Embryonic facial prominence (tissue), 1 donor: Measurements from ENCODE around the gene DLX3.

Experiments
- DNase-seq: peaks from one replicate; pipeline ENCODE4 v3.0.0-alpha.2; 2016; ENCODE audit errors: extremely low spot score

DLX3 gene

DNA sequence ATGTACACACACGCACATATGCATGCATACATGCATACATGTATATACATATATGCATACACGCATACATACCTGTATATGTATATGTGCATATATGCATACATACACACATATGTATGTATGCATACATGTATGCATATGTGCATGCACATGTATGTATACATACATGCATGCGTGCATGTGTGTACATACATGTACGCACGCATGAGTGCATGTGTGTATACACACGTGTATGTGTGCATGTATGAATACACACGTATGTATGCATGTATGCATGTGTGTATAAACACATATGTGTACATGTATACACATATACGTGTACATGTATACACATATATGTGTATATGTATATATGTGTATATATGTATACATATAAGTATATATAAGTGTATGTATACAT lies 28.5 kb upstream of the DLX3 start:
- no peak for DNase-seq

DNA sequence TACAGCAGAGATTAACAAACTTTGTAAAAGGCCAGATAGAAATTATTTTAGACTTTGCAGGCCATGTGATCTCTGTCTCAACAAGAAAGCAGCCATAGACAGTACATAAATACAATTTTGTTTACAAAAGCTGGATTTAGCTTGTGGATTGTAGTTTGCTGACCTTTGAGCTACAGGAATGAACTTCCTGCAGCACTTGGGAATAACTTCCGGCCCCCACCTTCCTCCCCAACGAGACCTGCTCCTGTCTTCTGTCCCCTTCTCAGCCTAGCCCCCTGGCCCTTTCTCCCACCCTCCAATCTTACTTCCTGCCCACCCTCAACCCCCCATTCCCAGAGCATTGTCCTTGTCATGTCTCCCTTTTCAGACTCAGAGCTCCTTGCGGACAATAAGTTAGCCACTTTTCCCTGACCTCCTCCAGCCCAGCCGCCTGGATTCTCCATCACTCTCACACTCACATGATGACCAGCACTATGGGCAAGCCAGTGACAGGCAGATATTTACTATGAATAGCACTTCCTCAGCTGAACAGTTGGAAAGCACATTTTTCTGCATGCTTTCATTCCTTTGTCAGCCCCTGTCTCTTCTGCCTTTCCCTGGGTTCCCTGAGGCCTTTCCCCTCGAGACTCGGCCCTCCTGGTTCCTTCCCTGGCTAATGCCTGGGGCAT lies 27.6 kb upstream of the DLX3 start:
- DNase-seq, result no peak

DNA sequence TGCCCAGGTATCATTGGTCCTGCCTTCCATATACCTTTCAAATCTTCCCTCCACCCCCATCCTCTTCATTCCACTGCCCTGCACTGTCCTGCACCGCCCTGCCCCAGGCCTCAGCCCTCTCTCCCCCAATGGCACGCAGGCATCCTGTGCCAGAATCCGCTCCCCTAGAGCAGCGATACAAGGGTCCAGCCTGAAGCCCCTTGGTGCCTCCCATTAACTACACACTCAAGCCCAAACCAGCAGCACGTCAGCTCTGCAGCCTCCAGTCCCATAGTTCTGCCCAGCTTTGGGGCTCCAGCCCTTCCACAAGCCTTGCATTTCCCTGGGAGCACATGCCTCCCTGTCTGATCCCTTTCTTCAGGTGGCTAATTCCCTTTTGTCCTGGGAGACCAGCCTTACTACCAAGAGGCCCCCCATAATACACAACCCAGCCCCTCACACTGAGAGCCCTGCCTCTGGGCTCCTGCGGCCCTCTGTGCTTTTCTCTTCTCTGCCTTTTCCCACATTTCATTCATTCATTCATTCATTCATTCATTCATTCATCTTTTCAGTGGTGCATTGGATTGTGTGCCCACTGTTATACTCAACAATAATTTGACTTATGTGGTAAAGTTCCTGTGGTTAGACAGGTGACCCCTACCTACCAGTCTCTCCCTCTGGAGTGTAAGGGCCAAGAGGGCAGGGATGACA lies 26.8 kb upstream of the DLX3 start:
- no peak for DNase-seq

DNA sequence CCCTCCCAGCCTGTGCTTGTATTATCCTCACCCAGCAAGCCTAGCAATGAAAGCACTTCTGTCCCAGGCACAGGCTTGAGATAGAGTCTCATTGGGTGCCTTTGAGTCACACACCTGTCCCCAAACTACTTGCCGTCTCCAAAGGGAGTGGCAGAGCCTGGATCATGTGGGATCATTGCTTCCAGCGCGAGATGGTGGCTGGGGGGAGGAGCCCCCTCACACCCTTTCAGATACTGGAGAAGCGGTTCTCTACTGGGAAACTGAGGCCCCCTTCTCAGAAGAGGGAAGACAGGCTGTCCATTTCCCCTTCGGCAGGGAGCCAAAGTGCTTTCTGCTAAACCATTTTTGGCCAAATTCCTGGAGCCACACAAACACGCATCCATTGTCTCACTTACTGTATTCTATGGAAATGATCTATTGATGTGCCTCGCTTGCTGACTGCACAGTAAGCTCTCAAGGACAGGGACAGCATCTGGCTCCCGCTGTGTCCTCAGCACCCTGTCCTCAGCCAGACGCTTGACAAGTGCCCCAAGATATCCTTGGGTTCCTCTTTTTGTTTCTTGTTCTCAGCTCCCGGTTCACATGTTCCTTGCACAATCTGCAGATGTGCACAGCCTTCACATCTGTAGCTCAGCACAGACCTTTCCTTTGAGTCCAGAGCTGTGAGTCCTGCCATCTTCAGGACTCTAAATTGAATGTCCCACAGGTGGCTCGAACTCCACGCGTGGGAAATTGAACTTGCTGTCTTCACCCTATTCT lies 26.0 kb upstream of the DLX3 start:
- no peak for DNase-seq

DNA sequence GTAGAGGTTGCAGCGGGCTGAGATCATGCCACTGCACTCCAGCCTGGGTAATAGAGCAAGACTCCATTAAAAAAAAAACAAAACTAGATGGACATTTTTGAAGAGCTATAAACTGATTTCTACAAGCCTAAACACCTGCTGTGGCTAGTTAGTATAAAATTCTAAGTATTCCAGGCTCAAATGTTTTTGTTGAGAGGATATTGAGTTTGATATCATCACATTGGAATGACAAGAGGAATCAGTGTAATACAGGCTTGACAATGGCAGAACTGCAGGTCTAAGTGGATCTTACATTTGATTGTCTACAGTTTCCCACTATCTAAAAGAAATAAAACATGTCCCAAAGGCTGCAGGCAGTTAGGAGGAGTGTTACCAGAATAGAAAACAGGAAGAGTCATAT lies 23.9 kb upstream of the DLX3 start:
- DNase-seq, result no peak

DNA sequence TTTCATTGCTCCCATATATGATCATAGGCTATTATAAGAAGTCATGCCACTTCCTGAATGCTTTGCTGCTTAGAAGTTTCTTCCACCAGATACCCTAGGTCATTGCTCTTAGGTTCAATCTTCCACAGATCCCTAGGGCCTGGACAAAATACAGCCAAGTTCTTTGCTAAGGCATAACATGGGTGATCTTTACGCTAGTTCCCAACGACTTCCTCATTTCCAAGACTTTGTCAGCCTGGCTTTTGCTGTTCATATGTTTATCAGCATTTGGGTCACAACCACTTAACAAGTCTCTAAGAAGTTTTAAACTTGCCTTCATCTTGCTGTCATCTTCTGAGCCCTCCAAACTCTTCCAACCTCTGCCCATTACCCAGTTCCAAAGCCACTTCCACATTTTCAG lies 20.1 kb upstream of the DLX3 start:
- DNase-seq, result no peak

DNA sequence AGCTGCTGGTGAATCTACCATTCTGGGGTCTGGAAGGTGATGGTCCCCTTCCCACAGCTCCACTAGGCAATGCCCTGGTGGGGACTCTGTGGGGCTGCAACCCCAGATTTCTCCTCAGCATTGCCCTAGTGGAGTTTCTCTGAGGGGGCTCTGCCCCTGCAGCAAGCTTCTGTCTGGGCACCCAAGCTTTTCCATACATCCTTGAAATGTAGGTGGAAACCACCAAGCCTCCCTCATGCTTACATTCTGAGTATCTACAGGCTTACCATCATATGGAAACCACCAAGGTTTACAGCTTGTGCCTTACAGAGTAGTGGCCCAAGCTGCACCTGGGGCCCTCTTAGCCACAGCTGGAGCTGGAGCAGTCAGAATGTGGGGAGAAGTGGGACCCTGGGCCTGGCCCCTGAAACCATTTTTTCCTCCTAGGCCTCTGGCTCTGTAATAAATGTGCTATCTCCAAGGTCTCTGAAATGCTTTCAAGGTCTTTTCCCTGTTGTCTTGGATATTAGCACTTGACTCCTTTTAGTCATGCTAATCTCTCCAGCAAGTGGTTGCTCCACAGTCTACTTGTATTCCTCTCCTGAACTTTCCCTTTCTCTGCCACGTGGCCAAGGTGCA lies 19.6 kb upstream of the DLX3 start:
- no peak for DNase-seq

DNA sequence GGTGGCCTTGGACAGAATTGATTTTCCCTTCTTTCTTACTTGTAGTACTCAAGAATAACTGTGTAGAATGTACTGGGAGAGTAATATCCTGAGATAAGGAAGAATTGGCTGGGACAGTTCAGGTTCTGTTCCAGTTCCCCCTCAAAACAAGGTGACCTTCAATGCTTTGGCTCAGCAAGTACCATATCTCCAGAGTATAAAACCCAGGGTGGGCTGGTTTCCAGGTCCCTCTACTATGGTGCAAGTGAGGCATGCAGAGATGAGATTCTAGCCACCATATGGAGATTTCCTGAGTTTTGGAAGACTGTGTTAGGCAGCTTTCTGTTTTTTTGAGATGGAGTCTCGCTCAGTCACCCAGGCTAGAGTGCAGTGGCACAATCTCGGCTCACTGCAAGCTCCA lies 18.1 kb upstream of the DLX3 start:
- DNase-seq, result no peak

DNA sequence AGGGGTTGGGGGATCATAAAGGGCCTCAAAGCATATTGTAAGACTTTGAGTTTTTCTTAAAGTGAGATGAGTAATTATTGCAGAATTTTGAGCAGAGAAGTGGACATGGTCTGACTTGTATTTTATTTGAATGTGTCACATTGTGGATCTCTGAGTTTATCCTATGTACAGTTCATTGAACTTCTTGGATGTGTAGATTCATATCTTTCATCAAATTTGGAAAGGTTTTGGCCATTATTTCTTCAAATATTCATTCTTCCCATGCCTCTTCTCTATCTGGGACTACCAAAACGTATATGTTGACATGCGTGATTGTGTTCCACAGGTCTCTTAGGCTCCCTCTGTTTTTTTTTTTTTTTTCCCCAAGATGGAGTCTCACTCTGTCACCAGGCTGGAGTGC lies 14.3 kb upstream of the DLX3 start:
- no peak for DNase-seq

DNA sequence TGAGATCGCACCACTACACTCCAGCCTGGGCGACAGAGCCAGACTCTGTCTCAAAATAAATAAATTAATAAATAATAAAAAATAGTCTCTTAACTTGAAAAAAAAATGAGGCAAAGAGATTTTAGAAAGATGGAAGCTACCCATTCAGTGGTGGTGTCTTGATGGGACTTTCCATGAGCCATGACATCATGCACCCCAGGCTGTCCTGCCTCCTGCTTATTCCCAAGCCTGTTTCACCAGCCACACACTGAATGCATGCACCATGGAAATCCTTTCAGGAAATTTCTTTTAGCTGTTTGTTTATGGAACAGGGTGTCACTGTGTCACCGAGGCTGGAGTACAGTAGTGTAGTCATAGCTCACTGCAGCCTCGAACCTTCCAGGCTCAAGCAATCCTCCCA lies 8.9 kb upstream of the DLX3 start:
- DNase-seq, result no peak

DNA sequence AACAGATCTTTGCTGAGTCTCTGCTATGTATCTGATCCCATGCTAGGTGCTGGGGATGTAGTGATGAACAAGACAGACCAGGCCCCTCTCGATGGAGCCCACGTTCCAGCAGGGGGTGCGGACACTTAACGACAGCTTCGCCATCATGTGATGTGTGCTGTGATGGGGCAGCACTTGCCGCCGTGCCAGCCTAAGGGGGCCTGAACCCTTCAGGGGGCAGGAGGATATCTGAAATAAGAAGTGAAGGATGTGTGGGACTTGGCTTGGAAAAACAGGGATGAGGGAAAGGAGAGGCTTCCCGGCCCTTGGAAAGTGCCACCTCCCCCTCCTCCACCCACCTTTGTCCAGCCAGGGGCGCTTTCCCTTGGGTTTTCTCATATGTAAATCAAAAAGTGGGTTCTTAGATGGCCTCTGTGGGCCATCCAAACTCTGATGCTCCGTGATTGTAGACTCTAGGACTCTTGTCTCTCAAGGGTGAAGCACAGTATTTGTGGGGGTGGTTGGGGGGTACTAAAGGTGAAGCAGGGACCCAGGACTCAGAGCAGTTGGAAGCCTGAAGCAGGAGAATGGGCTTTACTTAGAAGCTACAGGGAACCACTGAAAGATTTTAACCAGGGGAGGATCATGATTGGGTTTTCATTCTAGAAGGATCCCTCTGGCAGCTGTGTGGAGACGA lies 4.0 kb upstream of the DLX3 start:
- no peak for DNase-seq

DNA sequence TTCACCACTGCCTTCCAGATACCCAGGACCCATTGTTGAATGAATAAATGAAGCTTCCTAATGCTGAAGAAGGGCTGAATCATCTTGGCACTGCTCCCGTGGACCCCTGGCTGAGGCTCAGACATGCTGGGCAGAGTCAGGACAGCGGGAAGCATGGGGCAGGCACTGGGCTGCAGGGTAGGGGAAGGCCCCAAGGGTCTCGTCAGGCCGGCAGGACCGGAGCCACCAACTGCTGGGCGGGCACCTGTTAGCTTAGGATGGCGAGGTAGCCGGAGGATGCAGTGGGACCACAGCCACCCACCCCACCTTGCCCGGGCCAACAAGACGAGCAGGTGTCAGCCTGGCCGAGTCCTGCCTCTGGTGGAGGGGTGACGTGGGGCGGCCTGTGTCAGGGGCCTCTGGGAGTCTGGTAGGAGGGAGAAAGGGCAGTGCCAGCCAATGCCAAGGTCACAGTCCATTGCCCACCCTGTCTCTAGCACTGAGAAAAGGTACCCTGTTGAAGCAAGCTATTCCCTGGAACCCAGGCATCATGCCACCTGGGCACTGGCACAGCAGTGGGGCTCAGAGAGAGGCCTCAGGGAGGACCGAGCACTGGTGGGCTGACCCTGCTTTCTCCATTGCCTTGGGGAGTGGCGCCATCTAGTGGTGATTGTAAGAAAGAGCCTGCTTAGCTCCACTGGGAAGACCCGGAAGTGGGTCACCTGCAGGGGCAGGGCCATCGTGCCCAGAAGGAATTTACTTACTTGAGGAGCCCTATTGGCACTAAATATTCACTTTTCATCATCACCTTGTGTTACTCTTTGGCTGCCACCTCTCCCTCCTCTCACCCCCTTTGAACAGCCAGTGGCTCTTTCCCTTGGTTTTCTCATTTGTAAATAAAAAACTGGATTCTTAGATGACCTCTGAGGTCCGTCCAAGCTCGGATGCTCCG lies 3.0 kb upstream of the DLX3 start:
- peak; percentile 36 for DNase-seq

DNA sequence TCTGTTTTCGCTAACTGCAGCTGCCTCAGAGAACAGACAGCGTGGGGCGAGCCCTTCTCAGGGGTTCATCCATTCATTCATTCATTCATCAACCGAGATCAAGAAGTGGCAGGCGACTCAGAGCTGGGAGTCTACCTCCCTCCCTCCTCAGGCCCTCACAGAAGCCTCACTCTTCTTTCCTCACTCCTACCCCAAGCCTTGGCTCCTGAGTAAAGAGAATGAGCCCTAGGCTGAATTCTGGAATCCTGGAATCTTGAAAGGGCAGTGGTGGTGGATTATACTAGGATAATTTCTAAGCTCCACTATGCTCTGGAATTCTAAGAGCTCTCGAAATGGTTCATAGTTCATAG lies 2.3 kb upstream of the DLX3 start:
- DNase-seq, result no peak

DNA sequence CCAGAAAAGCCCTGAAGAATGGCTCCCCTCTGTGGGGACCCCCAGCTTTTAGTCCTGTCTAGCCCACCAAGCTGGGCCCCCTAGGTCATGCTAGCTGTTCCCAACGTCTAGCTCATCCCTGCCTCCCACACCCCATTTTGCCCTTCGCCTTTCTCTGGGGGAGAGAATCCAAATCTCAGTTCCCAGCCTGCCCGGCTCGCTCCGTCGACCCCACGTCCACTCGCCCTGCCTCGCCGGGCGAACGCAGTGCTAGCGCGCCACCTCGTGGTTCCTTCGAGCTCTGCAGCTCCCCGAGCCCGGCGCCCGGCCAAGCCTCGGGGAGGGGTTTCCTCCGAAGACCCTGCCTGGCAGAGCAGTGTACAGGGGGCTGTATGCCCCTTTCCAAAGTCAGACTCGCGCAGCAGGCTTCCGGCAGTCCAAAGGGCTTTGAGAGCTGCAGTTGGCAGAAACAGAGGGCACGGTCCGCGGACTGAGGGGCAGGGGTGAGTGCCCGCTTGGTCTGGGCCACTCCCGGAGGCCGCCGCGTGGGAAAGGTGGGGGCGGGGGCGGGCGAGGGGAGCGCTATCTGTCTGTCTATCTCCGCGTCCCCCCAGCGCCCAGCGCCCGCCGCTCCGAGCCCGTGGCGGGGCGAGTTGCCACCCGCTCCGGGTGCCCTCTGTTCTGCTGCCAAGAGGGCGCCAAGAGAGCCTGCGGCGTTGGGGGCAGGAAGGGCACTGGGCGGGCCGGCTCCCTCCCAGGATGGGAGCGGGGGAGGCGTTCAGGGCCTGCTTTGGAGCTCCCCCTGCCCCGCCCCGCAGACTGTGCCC lies 1.7 kb upstream of the DLX3 start:
- no peak for DNase-seq

DNA sequence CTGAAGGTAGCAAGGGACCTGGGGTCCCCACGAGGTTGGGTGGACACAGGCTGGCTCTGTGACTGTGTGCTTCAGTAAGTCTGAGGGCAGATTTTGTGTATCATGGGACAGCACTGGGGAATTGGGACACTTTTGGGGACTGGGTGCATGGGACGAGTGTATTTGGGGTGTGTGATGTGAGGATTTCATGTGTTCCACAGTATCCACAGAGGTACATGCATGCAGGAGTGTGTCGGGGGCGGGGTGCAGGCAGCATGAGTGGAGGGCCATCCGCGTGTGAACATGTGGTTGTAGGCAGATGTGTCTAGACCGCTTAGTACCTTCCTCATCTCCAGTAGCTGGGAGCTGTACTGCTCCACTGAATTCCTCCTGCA lies 1.1 kb upstream of the DLX3 start:
- DNase-seq, result no peak

DNA sequence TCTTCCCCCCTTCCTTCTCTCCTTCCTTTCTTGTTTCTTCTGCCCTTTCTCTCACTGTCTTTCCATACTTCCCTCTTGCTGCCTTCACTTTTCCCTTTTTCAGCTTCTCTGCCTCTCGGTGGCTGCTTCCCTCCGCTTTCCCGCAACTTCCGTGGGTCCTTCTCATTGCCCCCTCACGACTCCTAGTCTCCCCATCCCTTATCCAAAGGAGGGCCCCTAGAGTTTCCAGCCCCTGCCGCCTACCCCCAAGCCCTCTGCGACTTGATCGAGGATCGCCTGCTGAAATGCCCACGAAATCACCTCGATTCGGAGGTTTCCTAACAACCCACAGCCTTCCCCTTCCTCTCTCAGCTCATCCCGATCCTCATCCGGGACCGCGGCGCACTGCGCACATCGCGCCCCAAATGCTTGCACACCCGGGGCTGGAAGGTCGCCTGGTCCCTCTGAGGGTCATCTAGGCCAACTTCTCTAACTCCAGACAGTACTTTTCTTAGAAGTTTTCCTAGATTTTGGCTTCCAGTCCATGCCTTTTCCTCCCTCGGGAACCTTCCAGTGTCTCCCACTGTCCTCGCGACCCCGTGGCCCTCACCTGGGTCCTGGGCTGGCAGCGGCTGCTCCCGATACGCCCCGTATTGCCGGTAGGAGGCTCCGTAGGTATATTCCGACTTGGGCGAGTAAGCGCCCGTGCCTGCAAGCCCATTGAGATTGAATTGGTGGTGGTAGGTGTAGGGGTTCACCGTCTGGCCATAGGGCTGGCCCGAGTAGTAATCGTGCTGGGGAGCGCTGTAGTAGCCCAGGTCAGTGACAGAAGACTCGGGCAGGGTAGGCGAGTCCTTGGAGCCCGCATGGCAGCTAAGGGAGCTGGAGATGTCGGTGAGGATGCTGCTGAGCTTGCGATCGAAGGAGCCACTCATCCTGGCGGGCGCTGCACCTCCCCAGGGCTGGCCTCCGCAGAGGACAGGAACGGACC lies 654 bp downstream of the DLX3 start:
- DNase-seq, result no peak

DNA sequence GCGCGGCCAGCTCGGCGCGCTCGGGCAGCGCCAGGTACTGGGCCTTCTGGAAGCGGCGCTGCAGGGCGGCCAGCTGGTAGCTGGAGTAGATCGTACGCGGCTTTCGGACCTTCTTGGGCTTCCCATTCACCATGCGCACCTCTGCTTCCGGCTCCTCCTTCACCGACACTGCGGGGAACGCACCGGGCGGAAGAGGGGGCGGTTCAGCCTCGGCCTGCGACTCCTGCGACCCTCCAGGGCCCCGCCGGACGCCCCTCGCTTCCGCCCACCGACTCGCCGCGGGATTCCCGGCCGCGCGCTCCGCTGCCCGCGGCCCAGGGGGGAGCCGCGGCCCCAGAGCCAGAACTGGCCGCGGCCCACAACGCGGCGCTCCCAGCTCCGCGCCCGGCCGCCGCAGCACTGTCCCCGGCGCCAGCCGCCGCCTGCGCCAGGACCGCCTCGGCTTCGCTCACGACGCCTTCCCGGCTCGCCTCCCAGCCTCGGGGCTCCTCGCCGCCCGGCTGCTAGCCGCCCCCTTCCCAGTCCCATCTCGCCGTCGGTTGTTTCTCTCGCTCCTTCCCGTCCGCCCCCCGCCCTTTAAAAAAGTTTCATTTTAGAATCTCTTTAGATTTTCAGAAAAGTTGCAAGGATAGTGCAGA lies 1.5 kb downstream of the DLX3 start:
- no peak for DNase-seq

DNA sequence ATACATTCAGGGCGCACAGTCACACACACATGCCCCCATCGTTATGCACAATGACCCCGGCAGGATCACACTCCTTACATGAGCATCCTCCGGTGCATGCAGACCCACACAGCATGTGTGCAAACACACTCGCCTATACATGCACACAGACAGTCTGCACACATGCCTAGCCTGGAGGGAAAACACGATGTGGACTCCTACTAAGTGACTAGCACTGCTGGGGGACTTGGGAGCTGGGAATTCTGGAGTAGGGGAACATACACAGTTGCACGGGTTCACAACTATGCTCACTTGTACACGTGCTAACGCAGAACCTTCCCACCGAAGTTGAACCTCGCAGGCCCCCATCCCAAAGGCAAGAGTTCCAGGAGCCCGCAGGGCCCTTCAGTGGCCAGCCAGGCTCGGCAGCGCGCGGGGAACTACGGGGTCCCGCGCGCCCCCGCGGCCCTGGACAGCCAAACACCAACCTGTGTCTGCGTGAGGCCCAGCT lies 2.0 kb downstream of the DLX3 start:
- DNase-seq, result no peak
